ENCODE results near the gene ZNF319. TPM values are rescaled to one million over a fixed set of nuclear protein-coding genes. Genes with fewer than 3 reads are reported as not detected.

Gene ZNF319
- total RNA-seq, 1 donor from 2014 or later = 9.1 TPM

DNA sequence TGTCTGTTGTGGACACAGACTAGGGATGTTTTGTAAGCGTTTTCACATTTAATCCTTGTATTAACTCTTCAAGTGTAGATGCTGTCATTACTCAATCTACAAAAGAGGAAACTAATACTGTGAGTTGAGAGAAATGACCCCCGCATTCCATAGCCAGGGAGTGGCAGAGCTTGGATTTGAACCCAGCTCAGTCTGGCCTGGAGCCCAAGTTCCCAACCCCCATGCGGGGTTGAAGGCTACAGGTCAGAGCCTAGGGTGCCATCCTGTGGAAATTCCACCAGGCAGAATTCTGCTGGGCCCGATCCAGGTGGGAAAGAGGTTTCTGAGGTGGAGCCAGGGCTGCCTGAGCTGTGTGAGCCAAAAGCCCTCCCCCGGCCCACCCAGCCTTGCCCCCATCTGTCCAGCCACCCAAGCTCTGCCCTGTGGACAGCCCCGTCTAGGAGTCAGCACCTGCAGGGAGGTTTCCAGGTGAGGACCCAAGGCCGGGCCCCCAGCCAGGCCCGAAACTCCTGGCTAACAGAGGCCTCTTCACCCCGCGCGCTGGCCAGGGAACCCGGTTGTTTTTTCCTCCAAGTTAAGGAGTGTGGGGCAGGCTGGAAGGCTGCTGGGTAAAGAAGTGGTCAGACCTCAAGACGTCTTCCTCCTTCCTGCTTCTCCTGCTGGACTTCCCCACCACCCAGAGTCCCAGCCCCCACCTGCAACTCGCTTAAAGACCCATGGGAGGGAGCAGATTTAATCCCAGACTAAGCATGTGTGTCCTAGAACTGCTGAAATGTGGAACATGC, 30.7 kb upstream of the ZNF319 start:
- intact Hi-C loops (cut with micrococcal nuclease) = no loop called here
- DNase-seq (ENCODE audit: low spot score) = no peak
- H3K27me3 Mint-ChIP-seq (ENCODE audit: insufficient read depth) = peaks cover 13% of the 10 kb centered on the region
- no peaks in the 10 kb centered on the region for H3K4me1 Mint-ChIP-seq (ENCODE audit: low read depth)
- H3K36me3 Mint-ChIP-seq (ENCODE audit: low read depth) = no peaks in the 10 kb centered on the region
- H3K9me3 Mint-ChIP-seq = no peaks in the 10 kb centered on the region
- no peak overlapping the region for H3K27ac Mint-ChIP-seq
- H3K4me3 Mint-ChIP-seq = no peak overlapping the region

DNA sequence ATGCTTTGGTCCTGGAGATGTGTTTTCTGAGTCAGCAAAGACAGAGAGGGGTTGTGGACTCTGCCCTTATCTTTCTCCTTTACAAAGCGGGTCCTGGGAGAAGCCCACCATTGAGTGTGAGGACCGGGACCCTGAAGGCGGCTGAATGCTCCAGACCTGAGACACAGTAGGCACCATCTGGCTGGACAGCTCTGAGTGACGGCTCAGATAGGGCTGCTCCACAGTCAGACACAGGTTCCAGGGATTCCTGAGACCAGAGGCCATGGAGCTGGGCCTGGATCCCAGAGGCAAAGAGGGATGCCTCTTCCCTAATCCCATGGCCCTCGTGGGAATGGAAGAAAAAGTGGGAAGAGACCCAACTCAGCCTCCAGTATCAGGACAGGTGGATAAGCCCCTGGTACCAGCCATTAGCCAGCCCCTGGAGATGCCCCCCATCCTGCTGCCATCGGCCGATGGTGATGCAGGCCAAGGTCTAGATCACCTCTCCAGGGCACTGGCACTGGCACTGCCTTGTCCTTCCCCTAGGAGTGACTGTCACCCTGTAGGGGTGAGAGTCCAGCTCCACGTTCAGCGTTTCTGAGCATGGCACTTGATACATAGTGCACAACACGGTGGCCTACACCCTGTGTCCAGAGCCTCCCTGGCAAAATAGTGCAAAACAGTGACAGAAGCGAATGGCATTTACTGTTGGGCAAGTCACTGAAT, 29.8 kb upstream of the ZNF319 start:
- intact Hi-C loops (cut with micrococcal nuclease) = no loop called here
- H3K4me3 Mint-ChIP-seq = no peak overlapping the region
- H3K4me1 Mint-ChIP-seq (ENCODE audit: low read depth) = no peaks in the 10 kb centered on the region
- no peaks in the 10 kb centered on the region for H3K36me3 Mint-ChIP-seq (ENCODE audit: low read depth)
- H3K27ac Mint-ChIP-seq = no peak overlapping the region
- DNase-seq (ENCODE audit: low spot score) = no peak
- peaks cover 13% of the 10 kb centered on the region for H3K27me3 Mint-ChIP-seq (ENCODE audit: insufficient read depth)
- H3K9me3 Mint-ChIP-seq = no peaks in the 10 kb centered on the region

DNA sequence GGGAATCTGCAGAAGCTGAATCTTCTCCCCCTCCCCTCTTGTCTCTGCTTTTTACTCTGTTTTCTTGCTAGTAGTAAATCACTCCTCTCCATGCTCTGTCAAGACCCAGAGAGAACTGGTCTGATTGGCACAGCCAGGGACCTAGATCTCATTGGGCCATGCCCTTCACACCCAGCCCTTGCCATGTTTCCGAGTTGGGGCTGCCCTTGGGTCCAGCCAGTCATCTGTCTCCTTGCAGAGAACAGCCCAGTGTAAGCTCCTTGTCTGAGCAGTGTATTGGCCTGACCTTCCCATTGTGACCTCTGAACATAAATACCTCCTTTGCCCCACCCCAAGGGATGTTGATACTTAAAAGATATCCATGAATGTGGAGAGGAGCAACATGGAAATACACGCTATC, 28.9 kb upstream of the ZNF319 start:
- intact Hi-C loops (cut with micrococcal nuclease) = no loop called here
- DNase-seq (ENCODE audit: low spot score) = no peak
- Mint-ChIP-seq H3K9me3 (no peaks in the 10 kb centered on the region), H3K27ac (no peak overlapping the region), H3K4me3 (no peak overlapping the region), H3K36me3 (ENCODE audit: low read depth) (no peaks in the 10 kb centered on the region), H3K4me1 (ENCODE audit: low read depth) (peaks cover 8% of the 10 kb centered on the region), H3K27me3 (ENCODE audit: insufficient read depth) (peaks cover 20% of the 10 kb centered on the region)

DNA sequence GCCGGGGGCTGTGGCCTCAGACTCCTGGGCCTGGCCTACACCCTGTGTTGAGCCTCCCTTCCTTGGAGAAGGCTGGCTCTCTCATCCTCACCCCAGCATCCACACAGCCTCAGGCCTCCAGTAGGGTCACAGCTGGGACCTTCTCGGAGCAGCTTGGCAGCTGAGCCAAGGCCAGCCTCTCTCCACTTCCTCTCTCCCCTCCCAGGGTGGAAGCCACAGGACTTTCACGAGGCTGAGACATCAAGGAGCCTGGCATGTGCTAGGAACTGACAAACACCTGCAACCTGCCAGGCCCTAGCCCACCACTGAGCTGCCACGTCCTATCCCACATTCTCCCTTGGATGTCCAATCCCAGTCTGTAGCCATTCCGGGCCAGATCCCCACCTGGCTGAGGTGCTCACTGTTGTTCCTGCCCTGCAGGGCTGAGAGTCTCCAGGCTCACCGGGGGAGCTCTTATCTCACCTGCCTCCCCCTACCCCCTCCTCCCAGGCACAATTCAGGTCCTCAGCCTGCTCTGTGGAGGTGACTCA, 28.1 kb upstream of the ZNF319 start:
- Mint-ChIP-seq H3K9me3 (no peaks in the 10 kb centered on the region), H3K4me1 (ENCODE audit: low read depth) (peaks cover 8% of the 10 kb centered on the region), H3K36me3 (ENCODE audit: low read depth) (no peaks in the 10 kb centered on the region), H3K27ac (no peak overlapping the region), H3K4me3 (no peak overlapping the region), H3K27me3 (ENCODE audit: insufficient read depth) (peaks cover 27% of the 10 kb centered on the region)
- intact Hi-C loops (cut with micrococcal nuclease) = no loop called here
- no peak for DNase-seq (ENCODE audit: low spot score)

DNA sequence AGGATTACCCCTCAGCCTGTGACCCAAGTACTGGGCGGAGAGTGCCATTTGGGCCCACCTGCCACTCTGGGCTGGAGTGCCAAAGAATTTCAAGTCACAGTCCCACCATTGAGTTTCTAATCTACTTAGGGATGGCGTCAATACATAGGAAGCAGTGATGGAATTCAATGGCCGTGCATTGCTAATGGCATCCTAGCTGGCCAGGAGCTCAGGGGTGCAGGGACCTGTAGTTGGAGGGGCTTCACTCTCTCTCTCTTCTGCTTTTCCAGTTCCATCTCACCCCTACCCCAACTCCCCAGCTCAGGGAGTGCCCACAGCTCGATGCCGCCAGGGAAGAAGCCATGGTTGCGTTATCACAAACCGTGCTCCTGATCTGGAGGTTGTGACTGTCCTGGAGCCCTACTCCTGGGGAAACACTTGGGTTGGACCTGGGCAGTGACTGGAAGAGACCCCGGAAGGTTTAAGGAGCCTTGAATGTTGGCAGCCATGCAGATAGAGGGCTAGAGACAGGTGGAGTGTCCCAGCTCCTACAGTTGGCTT, 27.5 kb upstream of the ZNF319 start:
- peak overlapping the region; percentile 67 for H3K4me3 Mint-ChIP-seq
- H3K4me1 Mint-ChIP-seq (ENCODE audit: low read depth) = peaks cover 8% of the 10 kb centered on the region
- no peaks in the 10 kb centered on the region for H3K36me3 Mint-ChIP-seq (ENCODE audit: low read depth)
- DNase-seq (ENCODE audit: low spot score) = no peak
- H3K27me3 Mint-ChIP-seq (ENCODE audit: insufficient read depth) = peaks cover 28% of the 10 kb centered on the region
- H3K27ac Mint-ChIP-seq = no peak overlapping the region
- intact Hi-C loops (cut with micrococcal nuclease) = no loop called here
- no peaks in the 10 kb centered on the region for H3K9me3 Mint-ChIP-seq

DNA sequence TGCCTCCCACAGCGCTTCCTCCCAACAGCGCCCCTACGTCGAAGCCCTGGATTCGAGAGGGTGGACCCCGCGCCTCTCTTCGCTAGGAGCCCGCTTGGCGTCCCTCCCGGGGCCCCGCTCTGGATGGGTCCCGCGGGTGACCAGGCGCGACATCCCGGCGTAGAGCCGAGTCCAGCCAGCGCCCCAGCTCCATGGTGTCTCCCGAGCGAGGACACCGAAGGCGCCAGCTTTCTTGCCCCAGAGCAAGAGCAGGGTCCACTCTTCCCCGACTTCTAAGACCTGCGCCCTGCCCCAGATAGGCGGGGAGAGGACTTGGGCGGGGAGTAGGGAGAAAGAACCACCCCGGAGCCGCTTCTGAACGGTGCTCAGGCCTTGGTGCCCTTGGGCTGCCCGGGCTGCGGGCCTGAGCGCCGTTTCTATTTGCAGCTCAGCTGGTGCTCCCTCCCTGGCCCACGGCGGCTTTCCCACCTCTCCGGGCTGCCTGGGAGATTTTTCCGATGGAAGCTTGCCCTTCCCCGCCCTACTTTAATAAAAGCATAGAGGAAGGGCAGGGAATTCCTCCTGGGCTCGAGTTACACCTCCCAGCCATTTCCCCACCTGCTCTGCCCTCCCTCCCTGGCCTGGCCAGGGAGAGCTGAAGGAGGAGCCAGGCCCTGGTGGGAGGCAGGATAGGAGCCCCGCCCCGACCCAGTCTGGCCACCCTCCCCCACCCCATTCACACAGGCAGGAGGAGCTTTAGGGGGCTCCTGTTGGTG, 26.9 kb upstream of the ZNF319 start:
- Mint-ChIP-seq H3K9me3 (no peaks in the 10 kb centered on the region), H3K27me3 (ENCODE audit: insufficient read depth) (peaks cover 28% of the 10 kb centered on the region), H3K4me1 (ENCODE audit: low read depth) (peaks cover 8% of the 10 kb centered on the region), H3K27ac (no peak overlapping the region), H3K4me3 (no peak overlapping the region), H3K36me3 (ENCODE audit: low read depth) (no peaks in the 10 kb centered on the region)
- intact Hi-C loops (cut with micrococcal nuclease) = no loop called here
- DNase-seq (ENCODE audit: low spot score) = no peak

DNA sequence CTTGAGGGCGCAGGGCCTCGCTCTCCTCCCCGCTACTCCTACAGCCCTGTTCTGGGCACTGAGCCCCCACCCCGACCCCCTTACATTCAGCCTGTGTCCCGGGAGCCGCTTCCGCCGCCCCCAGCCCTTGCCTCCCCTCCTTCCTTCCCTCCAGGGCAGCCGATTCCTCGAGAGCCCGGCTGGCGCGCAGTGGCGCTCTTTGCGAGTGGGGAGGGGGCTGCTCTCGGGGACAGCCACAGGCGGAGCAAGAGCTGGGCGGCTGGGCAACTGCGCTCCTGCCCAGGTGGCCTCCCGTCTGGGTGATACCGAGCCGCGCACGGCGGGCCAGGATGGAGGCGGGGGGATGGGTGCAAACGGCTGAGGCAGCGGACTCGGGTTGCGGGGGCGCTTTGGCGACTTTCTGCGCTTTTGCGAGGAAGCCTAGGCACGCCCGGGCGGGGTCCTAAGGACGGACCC, 26.3 kb upstream of the ZNF319 start:
- DNase-seq (ENCODE audit: low spot score) = no peak
- H3K4me1 Mint-ChIP-seq (ENCODE audit: low read depth) = peaks cover 8% of the 10 kb centered on the region
- intact Hi-C loops (cut with micrococcal nuclease) = loop anchor here (1.0 kb wide), 1 partner anchor 210 kb away; no protein-coding TSS in a partner anchor
- H3K4me3 Mint-ChIP-seq = no peak overlapping the region
- no peaks in the 10 kb centered on the region for H3K36me3 Mint-ChIP-seq (ENCODE audit: low read depth)
- H3K9me3 Mint-ChIP-seq = no peaks in the 10 kb centered on the region
- H3K27me3 Mint-ChIP-seq (ENCODE audit: insufficient read depth) = peaks cover 28% of the 10 kb centered on the region
- H3K27ac Mint-ChIP-seq = no peak overlapping the region

DNA sequence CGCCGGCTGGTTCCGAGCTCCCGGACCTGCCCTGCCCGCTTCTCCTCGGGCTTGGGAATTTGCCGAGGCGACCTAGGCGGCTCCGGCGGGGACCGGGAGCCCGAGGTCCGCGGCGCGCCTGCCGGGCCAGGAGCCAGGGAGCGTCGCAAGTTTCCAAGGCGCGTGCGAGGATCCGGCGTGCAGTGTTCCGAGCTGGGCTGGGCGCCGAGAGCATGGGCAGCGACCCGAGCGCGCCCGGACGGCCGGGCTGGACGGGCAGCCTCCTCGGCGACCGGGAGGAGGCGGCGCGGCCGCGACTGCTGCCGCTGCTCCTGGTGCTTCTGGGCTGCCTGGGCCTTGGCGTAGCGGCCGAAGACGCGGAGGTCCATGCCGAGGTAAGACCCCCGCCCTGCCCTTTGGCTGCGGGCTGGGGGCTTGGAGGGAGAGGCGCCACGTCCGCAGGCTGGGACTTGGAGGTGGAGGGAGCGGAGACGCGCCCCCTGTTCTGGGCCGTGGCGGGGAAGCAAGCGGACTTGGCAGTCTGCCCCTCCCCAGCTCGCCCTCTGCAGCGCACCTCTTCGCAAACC, 25.8 kb upstream of the ZNF319 start:
- intact Hi-C loops (cut with micrococcal nuclease) = loop anchor here (1.0 kb wide), 1 partner anchor 210 kb away; no protein-coding TSS in a partner anchor
- Mint-ChIP-seq H3K27ac (no peak overlapping the region), H3K9me3 (no peaks in the 10 kb centered on the region), H3K4me1 (ENCODE audit: low read depth) (peaks cover 8% of the 10 kb centered on the region), H3K36me3 (ENCODE audit: low read depth) (no peaks in the 10 kb centered on the region), H3K4me3 (no peak overlapping the region), H3K27me3 (ENCODE audit: insufficient read depth) (peaks cover 28% of the 10 kb centered on the region)
- no peak for DNase-seq (ENCODE audit: low spot score)

DNA sequence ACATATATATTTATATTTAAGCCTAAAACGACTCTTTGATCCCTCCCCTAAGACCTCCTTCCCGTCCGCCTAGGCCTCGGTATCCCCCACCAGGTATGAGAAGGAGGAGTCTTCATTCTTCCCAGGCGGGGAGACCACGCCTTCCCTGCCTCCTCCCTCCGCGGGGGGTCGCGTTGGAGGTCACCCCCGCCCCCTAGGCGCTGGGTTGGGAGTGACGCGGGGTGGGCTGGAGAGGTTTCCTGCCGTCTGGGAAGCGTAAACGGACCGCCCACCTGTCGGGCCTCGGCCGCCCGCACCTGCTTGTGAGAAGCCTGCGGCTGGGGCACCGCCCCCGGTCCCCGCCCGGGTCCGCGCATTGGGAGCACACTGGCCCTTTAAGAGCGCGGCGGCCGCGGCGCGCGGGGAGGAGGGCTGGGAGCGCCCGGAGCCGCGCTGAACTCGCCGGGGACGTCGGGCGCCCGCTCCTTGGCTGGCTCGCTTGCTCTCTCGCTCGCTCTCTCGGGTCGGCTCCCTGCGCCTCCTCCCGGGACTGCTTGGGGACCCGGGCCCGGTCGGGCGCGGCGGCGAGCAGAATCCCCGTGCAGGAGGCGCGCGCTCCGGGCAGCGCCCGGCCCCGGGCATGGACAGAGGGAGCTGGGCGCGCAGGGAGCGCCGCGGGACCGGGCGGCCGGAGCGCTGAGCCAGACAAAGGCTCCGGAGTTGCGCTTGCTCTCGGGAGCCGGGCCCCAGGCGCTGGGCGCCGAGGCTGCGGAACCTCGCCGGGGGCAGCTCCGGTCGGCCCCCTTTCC, 25.1 kb upstream of the ZNF319 start, which contains the start of gene MMP15:
Gene MMP15 (plus strand): TSS at position 404 of the 788 bp plus-strand sequence. CDS start 597 bp downstream, outside the sequence.
- H3K36me3 Mint-ChIP-seq (ENCODE audit: low read depth) = peaks cover 3% of the 10 kb centered on the region
- peaks cover 28% of the 10 kb centered on the region for H3K27me3 Mint-ChIP-seq (ENCODE audit: insufficient read depth)
- H3K4me1 Mint-ChIP-seq (ENCODE audit: low read depth) = peaks cover 13% of the 10 kb centered on the region
- H3K9me3 Mint-ChIP-seq = no peaks in the 10 kb centered on the region
- peak; percentile 51 for DNase-seq (ENCODE audit: low spot score)
- H3K27ac Mint-ChIP-seq = peak within 1 kb of the TSS; percentile 77
- peak within 1 kb of the TSS; percentile 89 for H3K4me3 Mint-ChIP-seq
- intact Hi-C loops (cut with micrococcal nuclease) = loop anchor here (1.0 kb wide), 5 partner anchors 24 to 211 kb away; partner anchors contain the start of genes CFAP20 and USB1

DNA sequence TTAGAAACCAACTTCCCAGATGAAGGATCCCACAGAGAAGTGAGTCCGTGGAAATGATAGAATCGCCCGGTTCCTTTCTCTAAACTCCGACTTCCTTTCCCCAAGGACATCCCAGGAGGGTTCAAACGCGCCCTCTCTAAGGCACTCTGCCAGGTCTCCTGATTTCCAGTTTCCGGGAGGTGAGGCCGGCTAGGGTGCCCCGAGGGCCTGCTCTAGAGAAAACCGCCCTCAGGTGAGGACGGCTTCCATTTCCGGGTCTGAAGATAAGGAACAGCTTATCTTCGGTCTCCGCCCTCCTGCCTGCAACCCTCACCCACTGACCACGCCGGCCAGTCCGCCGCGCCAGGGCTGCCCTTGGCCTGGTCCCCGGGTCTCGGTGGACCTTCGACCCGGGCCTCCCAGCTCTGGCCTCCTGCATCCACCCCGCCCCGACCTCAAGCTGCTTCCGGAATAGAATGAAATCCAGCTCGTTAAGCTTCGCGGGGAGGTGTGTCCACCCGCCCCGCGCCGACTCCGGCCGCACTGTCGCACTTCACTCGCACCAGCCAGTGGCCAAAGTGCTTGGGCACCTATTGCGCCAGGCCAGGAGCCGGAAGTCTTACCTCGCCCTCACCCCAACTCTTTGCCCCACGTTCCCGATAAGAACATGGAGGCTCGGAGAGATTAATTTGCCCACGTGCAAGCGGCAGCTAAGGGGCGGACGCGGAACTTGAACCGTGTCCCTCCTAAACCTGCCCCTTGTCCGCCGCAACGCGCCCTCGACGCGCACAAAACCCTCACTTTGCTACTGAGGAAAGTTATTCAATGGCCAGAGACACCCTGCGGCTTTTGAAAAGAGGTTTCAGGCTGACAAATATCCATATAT, 24.2 kb upstream of the ZNF319 start:
- H3K27ac Mint-ChIP-seq = peak overlapping the region; percentile 77
- no peak for DNase-seq (ENCODE audit: low spot score)
- H3K4me1 Mint-ChIP-seq (ENCODE audit: low read depth) = peaks cover 16% of the 10 kb centered on the region
- no peaks in the 10 kb centered on the region for H3K9me3 Mint-ChIP-seq
- peaks cover 3% of the 10 kb centered on the region for H3K36me3 Mint-ChIP-seq (ENCODE audit: low read depth)
- peak overlapping the region; percentile 89 for H3K4me3 Mint-ChIP-seq
- intact Hi-C loops (cut with micrococcal nuclease) = loop anchor here (1.0 kb wide), 5 partner anchors 23 to 174 kb away; partner anchors contain the start of genes CFAP20, CSNK2A2 and USB1
- peaks cover 27% of the 10 kb centered on the region for H3K27me3 Mint-ChIP-seq (ENCODE audit: insufficient read depth)

Measured in activated T-helper 1 cell treated with anti-CD3 and anti-CD28 coated beads, Interleukin-12 subunit alpha, Interleukin-12 subunit beta, Interleukin-2, Interleukin-4 antibody, amounts not matched to agents 30 ng/mL and 10 ng/mL and 1 ng/mL, durations not matched to agents 14 hours and 24 hours and 36 hours (primary cell).